ENCODE data around the gene DHODH. TPM values are rescaled to one million over a fixed set of nuclear protein-coding genes. Genes with fewer than 3 reads are reported as not detected.

DHODH gene
- total and polyA plus RNA-seq, 2 experiments from 2014 or later = 10.7 to 15.1 TPM

GRCh38 chr16:72022127-72022526 is 13.6 kb downstream of the DHODH start:
- H3K27me3 Mint-ChIP-seq (ENCODE audit: insufficient read depth, low read depth, poor library complexity) = peaks cover 4% of the 10 kb centered on the region
- TF ChIP-seq STAT1 (IDR thresholded peaks at IDR 0.05; ENCODE audit: unreplicated experiment) (no peak), POLR2AphosphoS5 (IDR thresholded peaks at IDR 0.05; ENCODE audit: low read depth) (no peak), REST (IDR thresholded peaks at IDR 0.05; ENCODE audit: unreplicated experiment) (no peak), ZNF114 (CRISPR knock-in tag; IDR thresholded peaks at IDR 0.05) (no peak), JUNB (IDR thresholded peaks at IDR 0.05; ENCODE audit: unreplicated experiment) (no peak), CREB1 (CRISPR knock-in tag; IDR thresholded peaks at IDR 0.05; ENCODE audit: low read depth) (no peak), ZNF462 (CRISPR knock-in tag; IDR thresholded peaks at IDR 0.05) (no peak), ETS1 (IDR thresholded peaks at IDR 0.05) (no peak), NANOG (IDR thresholded peaks at IDR 0.05; ENCODE audit: borderline replicate concordance) (no peak), EZH2phosphoT487 (IDR thresholded peaks at IDR 0.05; ENCODE audit: unreplicated experiment) (no peak), EZH2 (IDR thresholded peaks at IDR 0.05; ENCODE audit: low read depth, unreplicated experiment) (no peak), ZNF331 (CRISPR knock-in tag; IDR thresholded peaks at IDR 0.05; ENCODE audit: low read depth) (no peak), CTCF (conservative IDR thresholded peaks at IDR 0.05; ENCODE audit: low read depth in 2 of 2) (no peak)
- peaks cover 42% of the 10 kb centered on the region for H3K36me3 Mint-ChIP-seq (ENCODE audit: low read depth)
- Histone ChIP-seq H3K79me2 (replicated peaks; ENCODE audit: insufficient read depth) (no peaks in the 10 kb centered on the region), H3K27me3 (ENCODE audit: insufficient read depth) (no peaks in the 10 kb centered on the region), H3K27ac (ENCODE audit: low read depth) (no peak overlapping the region), H3K9me2 (ENCODE audit: insufficient read depth) (no peaks in the 10 kb centered on the region), H3K4me3 (no peak overlapping the region), H3F3A (replicated peaks; ENCODE audit: low read depth) (no peaks in the 10 kb centered on the region), H3K4me2 (no peak overlapping the region), H4K20me1 (replicated peaks; ENCODE audit: insufficient read depth) (no peaks in the 10 kb centered on the region), H3K36me3 (ENCODE audit: insufficient read depth) (peaks cover 12% of the 10 kb centered on the region), H3K4me1 (ENCODE audit: insufficient read depth) (no peaks in the 10 kb centered on the region), H2AFZ (no peak overlapping the region)
- H3K9me3 Mint-ChIP-seq = no peaks in the 10 kb centered on the region
- H3K4me3 Mint-ChIP-seq = no peak overlapping the region
- DNase-seq (ENCODE audit: low spot score) = no peak
- no peaks in the 10 kb centered on the region for H3K4me1 Mint-ChIP-seq
- no peak for ATAC-seq
- H3K27ac Mint-ChIP-seq = no peak overlapping the region
